ENCODE data around the gene OBSCN.

- TF ChIP-seq CTCF (IDR thresholded peaks at IDR 0.05) (no peak), EP300 (IDR thresholded peaks at IDR 0.05) (no peak), POLR2AphosphoS5 (IDR thresholded peaks at IDR 0.05) (no peak)
Observed at GRCh38 chr1:228362141-228362883, 154.5 kb downstream of the OBSCN start.

Measured in sigmoid colon (tissue), 4 donors.